Epithelial cell of proximal tubule (primary cell): ENCODE data around the gene CCDC28A. TPM values are rescaled to one million over a fixed set of nuclear protein-coding genes. Genes with fewer than 3 reads are reported as not detected.

Experiments used
- DNase-seq: peaks from one replicate; pipeline ENCODE4 v3.0.0-alpha.2; 2011; ENCODE audit warnings: low read depth
- H3K4me3 ChIP-seq: 2 replicates; pipeline ENCODE4 v1.5.1; 2011; ENCODE audit warnings: low read depth, mild to moderate bottlenecking, low read length
- CTCF ChIP-seq: conservative IDR thresholded peaks from 2 replicates; pipeline ENCODE4 v1.5.1; 2012; ENCODE audit warnings: low read depth, mild to moderate bottlenecking, low read length
- total RNA-seq: library from RNA; depleted of rRNA; stranded (reverse); fragments of >200 nt; gene quantifications from 2 replicates; pipeline ENCODE4 v1.2.3, GENCODE V29; 2015

The CCDC28A gene
- total RNA-seq, 1 donor from 2014 or later: 10.8 TPM

DNA sequence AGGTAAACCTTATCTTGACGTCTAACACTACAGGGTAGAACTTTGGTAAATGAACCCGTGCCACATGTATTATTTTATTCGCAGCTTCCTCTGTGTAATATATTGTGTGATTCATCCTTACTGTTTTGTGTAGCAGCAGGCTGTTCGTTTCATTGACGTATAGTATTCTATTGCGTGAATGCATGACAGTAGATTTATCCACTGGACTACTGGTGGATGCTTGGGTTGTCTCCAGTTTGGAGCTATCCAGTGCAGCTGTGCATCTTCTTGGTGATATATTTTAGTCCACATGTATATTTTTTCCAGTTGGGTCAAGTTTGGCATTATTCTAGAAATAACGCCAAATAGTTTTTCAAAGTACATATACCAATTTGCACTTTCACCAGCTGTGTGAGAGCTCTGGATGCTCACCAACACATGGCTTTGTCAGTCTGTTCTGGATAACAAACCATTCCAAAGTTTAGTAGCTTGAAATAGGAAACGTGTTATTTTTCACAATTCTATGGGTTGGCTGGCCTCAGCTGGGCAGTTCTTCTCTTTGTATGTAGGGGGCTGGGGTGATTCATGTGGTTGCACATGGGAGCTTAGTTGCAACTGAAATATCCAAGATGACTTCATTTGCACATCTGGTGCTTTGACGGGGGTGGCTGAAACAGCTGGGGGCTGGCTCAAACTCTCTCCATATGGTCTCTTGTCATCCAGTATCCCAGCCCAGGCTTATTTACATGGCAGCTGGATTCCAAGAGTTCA, 31.6 kb downstream of the CCDC28A start:
- no peak overlapping the region for H3K4me3 ChIP-seq
- TF ChIP-seq CTCF: no peak
- DNase-seq: no peak

GRCh38 chr6:138806889-138807288, 33.3 kb downstream of the CCDC28A start:
- no peak overlapping the region for H3K4me3 ChIP-seq
- no peak for DNase-seq
- no peak for TF ChIP-seq CTCF

- no peak for TF ChIP-seq CTCF
- no peak overlapping the region for H3K4me3 ChIP-seq
- DNase-seq: no peak
Observed at GRCh38 chr6:138809677-138810076, 36.1 kb downstream of the CCDC28A start.

- DNase-seq: no peak
- no peak overlapping the region for H3K4me3 ChIP-seq
- no peak for TF ChIP-seq CTCF
Observed at GRCh38 chr6:138811866-138812265, 38.3 kb downstream of the CCDC28A start.

- TF ChIP-seq CTCF: no peak
- no peak for DNase-seq
- no peak overlapping the region for H3K4me3 ChIP-seq
Observed at GRCh38 chr6:138814179-138814834, 40.7 kb downstream of the CCDC28A start.

- no peak overlapping the region for H3K4me3 ChIP-seq
- DNase-seq: no peak
- TF ChIP-seq CTCF: no peak
Observed at GRCh38 chr6:138815221-138815620, 41.7 kb downstream of the CCDC28A start.
